Vagina (tissue), 2 donors: ENCODE measurements around the gene ST6GALNAC5.

Experiments
- POLR2A ChIP-seq, 2 donors: fragments of 450-650 bp; IDR thresholded peaks; one replicate each; pipeline ENCODE4 v1.6.1; 2017; ENCODE audit warnings: antibody characterized with exemption in 2 of 2, mild to moderate bottlenecking in 2 of 2, moderate library complexity in 2 of 2
- TF ChIP-seq, protein P1 (sequence below), 3 experiments: fragments of 450-650 bp in 2 of 3; fragments of 200-600 bp in 1 of 3; sonication (generic) in 1 of 3; IDR thresholded peaks; one replicate each; pipeline ENCODE4 v1.5.1; 2017 to 2019; ENCODE audit warnings: antibody characterized with exemption in 3 of 3, mild to moderate bottlenecking in 2 of 3, moderate library complexity in 2 of 3

- TF ChIP-seq, protein P1, sequence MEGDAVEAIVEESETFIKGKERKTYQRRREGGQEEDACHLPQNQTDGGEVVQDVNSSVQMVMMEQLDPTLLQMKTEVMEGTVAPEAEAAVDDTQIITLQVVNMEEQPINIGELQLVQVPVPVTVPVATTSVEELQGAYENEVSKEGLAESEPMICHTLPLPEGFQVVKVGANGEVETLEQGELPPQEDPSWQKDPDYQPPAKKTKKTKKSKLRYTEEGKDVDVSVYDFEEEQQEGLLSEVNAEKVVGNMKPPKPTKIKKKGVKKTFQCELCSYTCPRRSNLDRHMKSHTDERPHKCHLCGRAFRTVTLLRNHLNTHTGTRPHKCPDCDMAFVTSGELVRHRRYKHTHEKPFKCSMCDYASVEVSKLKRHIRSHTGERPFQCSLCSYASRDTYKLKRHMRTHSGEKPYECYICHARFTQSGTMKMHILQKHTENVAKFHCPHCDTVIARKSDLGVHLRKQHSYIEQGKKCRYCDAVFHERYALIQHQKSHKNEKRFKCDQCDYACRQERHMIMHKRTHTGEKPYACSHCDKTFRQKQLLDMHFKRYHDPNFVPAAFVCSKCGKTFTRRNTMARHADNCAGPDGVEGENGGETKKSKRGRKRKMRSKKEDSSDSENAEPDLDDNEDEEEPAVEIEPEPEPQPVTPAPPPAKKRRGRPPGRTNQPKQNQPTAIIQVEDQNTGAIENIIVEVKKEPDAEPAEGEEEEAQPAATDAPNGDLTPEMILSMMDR (IDR thresholded peaks at IDR 0.05): no peak
- TF ChIP-seq POLR2A (IDR thresholded peaks at IDR 0.05): no peak
Observed at GRCh38 chr1:76944942-76945341, 77.7 kb downstream of the ST6GALNAC5 start.
